GM19468 (cell line): ENCODE measurements around the gene GFM2.
"Not testable (repeated sequence)": the region's sequence is repeated elsewhere in the genome, so short reads cannot be mapped to it uniquely, and the experiment has no call there.

Source experiments
- ATAC-seq: cut with Tn5 transposase; IDR thresholded peaks from one replicate; pipeline ENCODE4 v1.9.1; 2021; ENCODE audit warnings: mild to moderate bottlenecking, moderate library complexity, moderate number of reproducible peaks; ENCODE audit not compliant: unreplicated experiment; ENCODE audit errors: extremely low read depth

The GFM2 gene, protein sequence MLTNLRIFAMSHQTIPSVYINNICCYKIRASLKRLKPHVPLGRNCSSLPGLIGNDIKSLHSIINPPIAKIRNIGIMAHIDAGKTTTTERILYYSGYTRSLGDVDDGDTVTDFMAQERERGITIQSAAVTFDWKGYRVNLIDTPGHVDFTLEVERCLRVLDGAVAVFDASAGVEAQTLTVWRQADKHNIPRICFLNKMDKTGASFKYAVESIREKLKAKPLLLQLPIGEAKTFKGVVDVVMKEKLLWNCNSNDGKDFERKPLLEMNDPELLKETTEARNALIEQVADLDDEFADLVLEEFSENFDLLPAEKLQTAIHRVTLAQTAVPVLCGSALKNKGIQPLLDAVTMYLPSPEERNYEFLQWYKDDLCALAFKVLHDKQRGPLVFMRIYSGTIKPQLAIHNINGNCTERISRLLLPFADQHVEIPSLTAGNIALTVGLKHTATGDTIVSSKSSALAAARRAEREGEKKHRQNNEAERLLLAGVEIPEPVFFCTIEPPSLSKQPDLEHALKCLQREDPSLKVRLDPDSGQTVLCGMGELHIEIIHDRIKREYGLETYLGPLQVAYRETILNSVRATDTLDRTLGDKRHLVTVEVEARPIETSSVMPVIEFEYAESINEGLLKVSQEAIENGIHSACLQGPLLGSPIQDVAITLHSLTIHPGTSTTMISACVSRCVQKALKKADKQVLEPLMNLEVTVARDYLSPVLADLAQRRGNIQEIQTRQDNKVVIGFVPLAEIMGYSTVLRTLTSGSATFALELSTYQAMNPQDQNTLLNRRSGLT

DNA sequence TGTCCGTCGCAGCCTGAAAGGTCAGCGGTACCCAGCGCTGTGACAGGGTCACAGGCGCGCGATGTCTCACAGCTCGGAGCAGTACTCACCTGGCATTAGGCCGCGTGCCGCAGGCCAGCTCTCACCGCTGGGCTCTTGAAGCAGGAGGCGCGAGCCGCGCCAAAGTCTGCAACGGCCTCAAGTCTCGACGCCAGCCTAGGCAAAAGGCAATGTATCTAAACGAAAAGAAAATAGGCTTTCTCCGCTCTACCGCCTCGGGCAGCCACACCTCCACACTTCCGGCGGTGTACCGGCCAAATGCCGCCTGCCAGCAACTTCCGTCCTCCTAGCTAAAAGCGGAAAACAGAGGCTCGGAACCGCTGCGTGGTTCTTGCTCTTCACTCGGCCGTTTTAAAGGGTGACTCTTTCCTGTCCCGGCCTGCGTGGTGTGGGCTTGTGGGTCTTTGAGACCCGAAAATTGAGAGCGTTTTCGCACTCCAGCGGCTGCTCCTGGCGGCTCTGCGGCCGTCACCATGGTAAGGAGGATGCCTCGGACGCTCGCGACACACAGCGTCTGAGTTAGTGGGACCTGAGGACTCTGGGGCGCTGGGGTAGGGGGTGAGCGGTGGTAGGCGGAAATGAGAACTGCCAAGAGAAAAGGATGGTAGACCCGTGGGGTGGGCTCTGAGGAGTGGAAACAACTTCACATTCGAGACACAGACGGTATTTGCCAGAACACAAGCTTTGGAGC lies at the start of gene GFM2, which contains the start of gene NSA2:
Gene GFM2, minus strand, starts transcription at position 269 of the 730 bp plus-strand sequence. CDS start 3,375 bp downstream, outside the sequence.
Gene NSA2, plus strand, starts transcription at position 401 of the 730 bp plus-strand sequence. Its CDS starts 112 bp downstream, at position 513.
- ATAC-seq, result peak; percentile 49

DNA sequence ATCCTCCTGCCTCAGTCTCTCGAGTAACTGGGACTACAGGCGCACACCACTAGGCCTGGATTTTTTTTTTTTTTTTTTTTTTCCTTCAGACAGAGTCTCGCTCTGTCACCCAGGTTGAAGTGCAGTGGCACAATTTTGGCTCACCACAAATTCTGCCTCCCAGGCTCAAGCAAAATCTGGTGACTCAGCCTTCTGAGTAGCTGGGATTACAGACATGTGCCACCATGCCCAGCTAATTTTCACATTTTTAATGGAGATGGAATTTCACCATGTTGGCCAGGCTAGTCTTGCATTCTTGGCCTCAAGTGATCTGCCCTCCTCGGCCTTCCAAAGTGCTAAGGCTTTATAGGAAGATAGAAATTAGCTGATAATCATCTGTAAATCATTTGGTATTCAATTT lies 44.0 kb upstream of the GFM2 start:
- no peak for ATAC-seq

DNA sequence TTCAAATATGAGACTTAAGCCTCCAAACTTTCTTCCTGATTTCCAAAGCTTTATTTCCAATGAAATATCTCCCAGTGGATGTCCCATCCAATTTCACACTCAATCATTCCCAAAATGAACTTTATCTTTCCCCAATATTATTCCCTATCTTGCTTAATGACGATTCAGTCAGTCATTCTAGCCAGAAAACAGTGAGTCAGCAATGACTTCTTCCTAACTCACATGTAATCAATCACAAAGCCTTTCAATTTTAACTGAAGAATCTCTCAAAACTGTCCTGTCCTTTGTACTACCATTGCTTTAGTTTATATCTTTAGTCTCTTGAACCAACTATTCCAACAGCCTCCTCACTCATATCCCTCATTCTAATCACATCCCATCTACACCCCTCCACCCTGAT lies 35.0 kb upstream of the GFM2 start:
- no peak for ATAC-seq

DNA sequence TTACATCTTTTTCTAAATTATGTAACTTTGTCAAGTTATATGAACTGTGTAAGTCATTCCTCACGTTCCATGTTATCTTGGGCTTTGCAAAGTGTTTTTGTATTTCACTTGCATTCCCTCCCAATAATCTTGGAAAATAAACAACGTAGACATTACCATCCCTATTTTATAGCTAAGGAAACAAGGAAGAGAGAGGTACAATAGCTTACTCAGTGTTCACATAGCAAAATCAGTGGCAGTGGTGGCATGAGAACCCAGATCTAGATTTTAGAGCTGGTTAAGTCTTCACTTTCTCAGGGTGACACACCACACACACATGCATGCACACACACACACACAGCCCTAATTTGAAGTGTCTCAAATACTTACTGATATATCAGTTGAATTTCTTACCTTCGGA lies 34.3 kb upstream of the GFM2 start:
- ATAC-seq, result no peak

DNA sequence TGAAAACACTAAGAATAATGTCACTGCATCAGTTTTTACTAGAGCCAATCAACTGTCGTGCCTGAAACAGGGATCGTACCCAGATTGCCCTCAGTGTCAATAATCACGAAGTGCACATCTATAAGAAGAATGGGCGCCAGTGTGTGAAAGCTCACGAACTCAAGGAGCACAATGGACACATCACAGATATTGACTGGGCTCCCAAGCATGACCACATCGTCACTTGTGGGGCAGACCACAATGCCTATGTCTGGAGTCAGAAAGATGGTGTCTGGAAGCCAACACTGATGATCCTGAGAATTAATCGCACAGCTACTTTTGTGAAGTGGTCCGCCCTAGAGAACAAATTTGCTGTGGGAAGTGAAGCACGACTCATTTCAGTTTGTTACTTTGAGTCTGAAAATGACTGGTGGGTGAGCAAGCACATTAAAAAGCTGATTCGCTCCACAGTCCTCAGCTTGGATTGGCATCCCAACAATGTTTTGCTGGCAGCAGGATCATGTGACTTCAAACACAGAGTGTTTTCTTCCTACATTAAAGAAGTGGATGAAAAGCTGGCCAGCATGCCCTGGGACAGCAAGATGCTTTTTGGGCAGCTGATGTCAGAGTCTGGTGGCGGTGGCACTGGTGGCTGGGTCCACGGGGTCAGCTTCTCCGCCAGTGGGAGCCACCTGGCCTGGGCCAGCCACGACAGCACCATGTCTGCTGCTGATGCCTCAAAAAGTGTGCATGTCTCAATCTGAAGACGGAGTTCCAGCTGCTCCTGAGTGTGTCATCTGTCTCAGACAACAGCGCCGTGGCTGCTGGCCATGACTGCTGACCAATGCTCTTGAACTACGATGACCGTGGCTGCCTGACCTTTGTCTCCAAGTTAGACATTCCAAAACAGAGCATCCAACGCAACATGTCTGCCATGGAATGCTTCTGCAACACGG lies 32.3 kb upstream of the GFM2 start:
- ATAC-seq, result no peak

DNA sequence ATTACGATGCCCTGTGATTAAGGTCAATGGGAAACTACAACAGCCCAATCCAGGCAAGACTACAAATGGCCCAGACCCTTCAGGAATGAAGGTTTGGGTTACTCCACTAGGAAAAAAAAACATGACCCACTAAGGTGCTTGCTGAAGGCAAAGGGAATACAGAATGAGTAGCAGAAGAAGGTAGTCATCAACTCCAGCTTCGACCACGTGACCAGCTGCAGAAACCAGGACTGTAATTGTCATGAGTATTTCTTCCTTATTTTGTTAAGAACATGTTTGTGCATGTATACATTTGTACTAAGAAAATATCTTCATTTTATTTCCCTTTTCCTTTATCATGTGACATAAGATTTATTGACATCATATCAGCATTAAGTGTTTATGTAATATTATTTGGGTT lies 24.8 kb upstream of the GFM2 start:
- ATAC-seq, result not testable (repeated sequence)

DNA sequence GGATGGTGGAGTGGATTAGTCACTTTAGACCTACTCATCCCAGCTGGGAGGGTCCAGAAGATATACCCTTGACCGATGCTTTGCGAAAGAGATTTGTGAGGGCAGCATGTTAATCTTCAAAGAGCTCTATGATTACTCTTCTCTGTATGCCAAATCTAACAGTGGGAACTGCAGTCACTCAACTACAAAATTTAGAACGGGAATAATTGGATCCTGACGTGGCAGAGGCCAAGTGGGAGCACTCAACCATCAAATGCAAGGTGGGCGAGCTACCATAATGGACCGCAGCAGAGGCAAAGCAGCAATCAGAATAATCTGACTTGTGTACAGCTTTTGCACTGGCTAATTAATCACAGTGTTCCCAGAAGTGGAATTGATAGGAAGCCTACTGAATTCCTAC lies 20.5 kb upstream of the GFM2 start:
- no peak for ATAC-seq

DNA sequence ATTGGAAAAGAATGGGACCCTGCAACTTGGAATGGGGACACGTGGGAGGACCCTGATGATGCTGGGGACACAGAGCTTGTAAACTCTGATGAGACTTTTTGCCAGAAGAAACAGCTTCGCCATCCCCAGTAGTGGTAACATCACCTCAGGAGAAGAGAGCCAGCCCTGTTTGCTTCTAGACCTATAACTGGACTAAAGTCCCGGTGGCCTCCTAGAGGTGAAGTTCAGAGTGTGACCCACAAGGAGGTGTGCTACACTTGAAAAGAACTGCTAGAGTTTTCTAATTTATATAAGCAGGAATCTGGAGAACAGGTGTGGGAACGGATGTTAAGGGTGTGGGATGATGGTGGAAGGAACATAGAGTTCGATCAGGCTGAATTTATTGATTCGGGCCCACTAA lies 19.9 kb upstream of the GFM2 start:
- ATAC-seq, result no peak

DNA sequence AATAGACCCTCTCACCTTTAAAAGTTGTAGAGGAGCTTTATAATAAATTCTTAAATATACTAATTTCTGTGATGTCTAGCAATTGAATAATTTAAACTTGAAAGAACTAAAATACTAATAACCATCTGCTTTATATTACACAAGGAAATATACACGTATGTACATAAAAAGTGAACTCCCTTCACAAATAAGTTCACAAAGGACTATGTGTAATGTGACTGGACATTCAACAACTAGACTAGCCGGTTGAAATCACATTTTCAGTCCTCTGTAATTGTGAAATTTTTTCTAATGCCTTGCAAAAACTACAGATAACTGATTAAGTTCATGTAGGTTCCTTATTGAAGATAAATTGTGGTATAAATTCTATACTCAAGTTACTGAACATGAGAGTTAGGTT lies 11.7 kb upstream of the GFM2 start:
- no peak for ATAC-seq

DNA sequence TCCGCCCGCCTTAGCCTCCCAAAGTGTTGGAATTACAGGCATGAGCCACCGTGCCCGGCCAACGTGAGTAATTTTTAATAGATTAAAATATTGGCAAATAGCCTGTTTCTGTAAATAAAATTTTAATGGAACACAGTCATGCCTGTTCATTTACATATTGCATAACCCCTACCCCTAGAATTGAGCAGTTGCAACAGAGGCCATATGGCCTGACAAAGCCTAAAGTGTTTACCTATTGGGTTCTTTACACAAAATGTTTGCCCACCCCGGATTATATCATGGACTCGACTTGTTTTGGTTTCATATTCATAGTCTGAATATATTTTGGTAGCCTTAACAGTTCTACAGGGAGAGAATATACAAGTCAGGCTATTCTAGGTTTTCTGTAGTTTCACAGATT lies 5.4 kb upstream of the GFM2 start:
- no peak for ATAC-seq

DNA sequence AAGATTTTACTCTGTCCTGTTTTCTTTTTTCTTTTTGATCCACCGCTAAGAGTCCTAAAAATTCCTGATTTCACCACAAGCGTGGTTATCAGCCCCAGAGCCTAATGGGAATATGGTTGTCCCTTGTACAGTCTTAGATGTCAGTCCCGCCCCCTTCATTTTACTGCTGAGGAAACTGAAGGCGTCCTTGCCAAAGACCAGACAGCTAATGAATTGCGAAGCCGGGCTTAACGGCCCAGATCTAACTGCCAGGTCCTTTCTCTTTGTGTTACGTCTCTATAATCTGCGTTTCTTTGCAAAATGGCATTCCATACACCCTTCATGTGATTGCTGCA lies 629 bp upstream of the GFM2 start:
- ATAC-seq, result no peak

DNA sequence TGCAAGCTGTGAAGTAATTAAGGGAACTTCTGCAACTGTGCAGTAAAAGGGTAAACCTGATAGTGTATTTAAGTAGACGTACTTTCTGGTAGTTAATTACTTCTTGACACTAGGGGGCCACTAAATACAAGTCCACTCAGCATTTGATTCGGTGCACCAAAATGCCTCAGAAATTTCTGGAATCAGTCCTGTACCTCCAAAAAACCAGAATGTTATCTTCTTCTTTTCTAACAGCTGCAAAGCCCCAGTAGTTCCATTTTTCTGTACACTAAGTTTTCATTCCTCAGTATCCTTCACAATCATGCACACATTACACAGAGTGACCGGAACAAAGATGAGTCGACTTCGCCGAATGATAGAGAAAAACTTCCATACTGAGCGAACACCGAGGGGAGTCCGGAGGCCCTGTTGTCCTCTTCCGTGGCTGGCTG lies 484 bp downstream of the GFM2 start:
- ATAC-seq, result peak; percentile 7

DNA sequence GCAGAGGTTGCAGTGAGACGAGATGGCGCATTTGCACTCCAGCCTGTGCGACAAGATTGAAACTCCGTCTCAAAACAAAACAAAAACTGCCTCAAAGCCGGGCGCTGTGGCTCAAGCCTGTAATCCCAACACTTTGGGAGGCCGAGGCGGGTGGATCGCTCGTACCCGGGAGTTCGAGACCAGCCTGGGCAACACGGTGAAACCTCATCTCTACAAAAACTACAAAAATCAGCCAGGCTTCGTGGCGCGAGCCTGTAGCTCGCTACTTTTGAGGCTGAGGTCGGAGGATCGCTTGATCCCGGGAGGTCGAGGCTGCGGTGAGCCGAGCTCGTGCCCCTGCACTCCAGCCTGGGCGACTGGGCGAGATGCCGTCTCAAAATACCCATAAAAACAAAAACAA lies 988 bp downstream of the GFM2 start:
- no peak for ATAC-seq

DNA sequence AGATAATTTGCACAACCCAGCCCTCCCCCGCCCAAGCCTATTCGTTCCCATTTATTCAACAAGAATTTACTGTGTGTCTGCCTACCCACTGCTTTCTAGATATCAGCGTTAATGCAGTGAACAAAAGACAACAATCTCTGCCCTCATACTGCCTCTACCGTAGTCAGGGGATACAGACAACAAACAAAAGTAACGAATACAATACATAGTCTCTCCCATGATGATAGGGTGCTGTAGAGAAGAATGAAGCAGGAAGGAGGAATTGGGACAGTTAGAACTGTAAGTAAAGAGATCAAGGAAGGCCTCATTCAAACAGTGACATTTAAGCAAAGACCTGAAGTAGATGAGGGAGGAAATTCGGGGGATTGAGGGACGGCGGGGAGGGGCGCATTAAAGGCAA lies 1.7 kb downstream of the GFM2 start:
- no peak for ATAC-seq

DNA sequence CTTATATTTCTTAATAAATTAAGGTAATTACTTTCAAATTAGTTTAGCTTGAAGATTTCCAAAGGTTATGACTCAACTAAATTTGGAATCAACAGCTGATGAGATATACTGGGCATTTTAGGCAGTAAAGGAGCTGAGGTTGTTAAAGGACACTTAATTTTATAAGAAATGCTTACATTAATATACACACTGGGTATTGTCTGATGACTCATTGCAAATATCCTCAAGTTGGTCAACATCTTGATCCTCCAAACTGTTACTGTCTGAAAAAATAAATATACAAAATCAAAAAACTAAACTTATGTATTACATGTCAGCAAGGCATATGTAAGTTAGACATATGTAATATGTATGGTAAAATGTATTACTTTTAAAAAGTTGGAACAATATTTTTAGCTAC lies 3.4 kb downstream of the GFM2 start:
- ATAC-seq, result no peak

DNA sequence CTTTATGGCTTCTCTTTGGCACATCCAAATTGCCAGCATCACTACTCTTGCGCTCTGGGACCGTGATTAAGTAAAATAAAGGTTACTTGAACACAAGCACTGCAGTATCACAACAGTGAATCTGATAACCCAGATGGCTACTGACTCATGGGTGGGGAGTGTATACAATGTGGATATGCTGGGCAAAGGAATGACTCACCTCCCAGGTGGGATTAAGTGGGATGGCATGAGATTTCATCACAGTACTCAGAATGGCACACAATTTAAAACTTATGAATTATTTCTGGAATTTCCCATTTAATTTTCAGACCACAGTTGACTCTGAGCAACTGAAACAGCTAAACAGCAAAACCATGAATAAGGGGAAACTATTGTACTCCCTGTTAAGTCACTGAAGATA lies 4.3 kb downstream of the GFM2 start:
- no peak for ATAC-seq

DNA sequence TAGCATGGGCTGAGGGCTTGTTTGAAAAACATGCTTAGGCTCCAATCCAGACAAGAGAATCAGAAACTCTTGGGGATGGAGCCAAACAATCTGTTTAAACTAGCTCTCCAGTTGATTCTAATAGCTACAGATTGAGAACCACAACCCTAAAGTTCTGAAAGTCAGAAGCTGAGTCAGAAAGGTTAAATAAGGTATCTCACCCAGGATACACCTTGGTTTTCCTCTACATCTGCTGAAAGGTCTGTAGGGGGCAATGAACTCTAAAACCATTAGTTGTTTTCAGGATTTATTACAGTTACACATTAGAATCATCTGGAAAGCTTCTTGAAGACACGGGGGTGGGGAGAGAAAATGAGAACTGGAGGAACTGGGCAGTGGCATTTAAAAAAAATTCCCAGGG lies 5.7 kb downstream of the GFM2 start:
- ATAC-seq, result no peak

DNA sequence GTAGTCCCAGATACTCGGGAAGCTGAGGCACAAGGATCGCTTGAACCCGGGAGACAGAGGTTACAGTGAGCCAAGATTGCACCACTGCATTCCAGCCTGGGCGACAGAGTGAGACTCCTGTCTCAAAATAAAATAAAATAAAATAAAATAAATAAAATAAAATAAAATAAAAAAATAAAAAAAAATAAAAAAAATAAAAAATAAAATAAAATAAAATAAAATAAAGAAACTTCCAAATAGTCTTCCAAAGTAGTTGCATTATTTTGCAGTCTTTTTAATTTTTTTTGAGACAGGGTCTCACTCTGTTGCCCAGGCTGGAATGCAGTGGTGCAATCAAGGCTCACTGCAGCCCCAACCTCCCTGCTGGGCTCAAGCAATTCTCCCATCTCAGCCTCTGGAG lies 18.2 kb downstream of the GFM2 start:
- not testable (repeated sequence) for ATAC-seq

DNA sequence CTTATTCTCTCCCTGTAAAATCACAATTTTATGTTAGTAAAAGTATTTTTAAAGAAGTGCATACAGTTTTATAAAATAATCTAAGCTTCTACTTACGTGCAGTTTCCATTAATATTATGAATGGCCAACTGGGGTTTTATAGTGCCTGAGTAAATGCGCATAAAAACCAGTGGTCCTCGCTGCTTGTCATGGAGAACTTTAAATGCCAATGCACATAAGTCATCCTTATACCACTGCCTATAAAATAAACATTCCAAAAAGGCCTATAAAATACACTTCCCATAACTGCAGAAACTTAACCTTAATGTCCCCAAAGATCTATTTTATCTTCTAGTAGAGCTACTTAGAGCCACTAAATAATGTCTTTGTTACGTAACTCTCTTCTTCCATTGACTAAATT lies 28.5 kb downstream of the GFM2 start:
- ATAC-seq, result no peak

DNA sequence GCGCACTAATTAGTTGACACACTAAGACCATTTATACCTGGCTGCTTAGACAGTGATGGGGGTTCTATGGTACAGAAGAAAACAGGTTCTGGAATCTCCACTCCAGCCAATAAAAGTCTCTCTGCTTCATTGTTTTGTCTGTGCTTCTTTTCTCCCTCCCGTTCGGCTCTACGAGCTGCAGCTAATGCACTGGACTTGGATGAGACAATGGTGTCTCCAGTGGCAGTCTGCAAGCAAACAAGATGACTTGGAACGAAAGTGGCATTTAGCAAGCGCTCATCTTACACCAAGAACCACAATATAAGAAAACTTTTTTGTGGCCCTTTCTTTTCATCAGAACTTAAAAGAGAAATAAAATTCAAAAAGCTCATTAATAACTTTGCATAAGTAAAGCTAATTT lies 30.2 kb downstream of the GFM2 start:
- no peak for ATAC-seq
